Measurements from ENCODE around the gene IKZF2.

DNA sequence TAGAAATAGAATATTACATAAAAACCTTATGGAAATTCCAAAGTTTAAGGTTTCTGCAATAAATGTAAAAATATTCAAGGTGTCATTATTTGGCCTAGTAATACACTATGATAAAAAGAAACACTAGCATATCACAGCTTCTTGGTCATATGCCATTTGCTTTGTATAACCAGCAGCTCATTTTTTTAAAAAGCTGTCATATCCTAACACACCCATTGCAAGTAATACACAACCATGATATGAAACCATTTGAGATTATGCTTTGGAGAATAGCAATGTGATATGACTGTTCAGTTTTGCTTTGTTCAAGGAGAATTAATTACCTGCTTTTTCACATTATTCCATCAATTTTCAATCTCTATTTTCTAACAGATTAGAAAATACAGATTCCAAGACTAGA, 149.0 kb downstream of the IKZF2 start:
- TF ChIP-seq POLR2A (IDR thresholded peaks at IDR 0.05) (no peak), CTCF (IDR thresholded peaks at IDR 0.05) (no peak)

Data from uterus (tissue), 2 donors.